HepG2 (cell line): Measurements from ENCODE around the gene ABAT.

Experiments used
- CBX5 ChIP-seq: sonication (generic); formaldehyde crosslinking; IDR thresholded peaks from 2 replicates; pipeline ENCODE4 v1.4.0; 2020; ENCODE audit warnings: missing genetic modification reagents, borderline replicate concordance
- CREB1 ChIP-seq, 2 experiments: fragments of 450-650 bp in 1 of 2; IDR thresholded peaks; 2 replicates each; pipeline ENCODE4 v1.6.1; 2016 to 2017; ENCODE audit warnings: control low read depth in 1 of 2, mild to moderate bottlenecking in 1 of 2, missing compliant biosample characterization in 1 of 2, missing genetic modification characterization in 1 of 2
- TCF7L2 ChIP-seq: IDR thresholded peaks from 2 replicates; pipeline ENCODE4 v1.6.1; 2011; ENCODE audit warnings: mild to moderate bottlenecking, low read depth, low read length, moderate library complexity
- ZBTB8A ChIP-seq: sonication (generic); formaldehyde crosslinking; IDR thresholded peaks from 2 replicates; pipeline ENCODE4 v1.4.0; 2020; ENCODE audit warnings: mild to moderate bottlenecking, low read depth, missing genetic modification reagents, borderline replicate concordance
- ZNF230 ChIP-seq: sonication (generic); formaldehyde crosslinking; IDR thresholded peaks from 2 replicates; pipeline ENCODE4 v1.4.0; 2020; ENCODE audit warnings: mild to moderate bottlenecking, missing genetic modification reagents
- TF ChIP-seq, protein P1 (sequence below): sonication (generic); formaldehyde crosslinking; IDR thresholded peaks from 2 replicates; pipeline ENCODE4 v1.8.1; 2023; ENCODE audit warnings: mild to moderate bottlenecking, inconsistent platforms, moderate library complexity, missing genetic modification reagents, borderline replicate concordance
- TF ChIP-seq, protein P2 (sequence below): sonication (generic); formaldehyde crosslinking; IDR thresholded peaks from 2 replicates; pipeline ENCODE4 v1.5.0; 2020; ENCODE audit warnings: mild to moderate bottlenecking, missing genetic modification reagents, moderate library complexity
- TF ChIP-seq, protein P3 (sequence below): sonication (generic); formaldehyde crosslinking; IDR thresholded peaks from 2 replicates; pipeline ENCODE4 v1.5.0; 2020; ENCODE audit warnings: missing genetic modification reagents, mild to moderate bottlenecking, borderline replicate concordance

DNA sequence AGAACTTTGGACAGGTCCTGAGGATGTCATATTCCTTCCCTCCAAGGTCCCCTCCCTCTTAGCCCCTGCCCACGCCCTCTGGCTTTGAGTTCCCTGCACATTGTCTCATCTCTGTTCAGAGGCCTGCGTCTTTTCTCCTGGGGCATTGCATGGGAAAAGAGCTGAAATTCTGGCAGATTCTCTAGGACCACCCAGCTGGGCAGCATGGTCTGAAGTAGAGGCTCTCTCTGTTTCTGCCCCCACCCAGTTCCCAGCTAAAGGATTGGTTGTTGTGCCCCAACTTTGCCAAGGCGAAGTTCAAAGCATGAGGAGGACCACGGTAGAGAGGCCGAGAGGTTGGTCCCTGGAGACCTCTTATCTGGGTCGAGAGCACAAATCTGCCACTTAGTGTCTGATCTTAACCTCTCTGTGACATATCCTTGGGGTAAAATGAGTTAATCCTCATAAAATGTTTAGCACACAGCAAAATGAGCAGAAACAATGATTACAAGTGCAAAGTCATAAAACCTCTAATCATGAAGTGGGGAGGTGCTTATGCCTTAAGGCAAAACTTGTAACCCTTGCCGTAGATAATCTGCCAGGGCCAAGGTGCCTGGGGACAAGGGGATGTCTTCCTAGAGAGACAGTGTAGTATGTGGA lies 2.4 kb downstream of the ABAT start:
- TF ChIP-seq CREB1 (IDR thresholded peaks at IDR 0.05): no peak
- no peak for TF ChIP-seq CREB1 (CRISPR knock-in tag; IDR thresholded peaks at IDR 0.05)
- TF ChIP-seq, protein P1, sequence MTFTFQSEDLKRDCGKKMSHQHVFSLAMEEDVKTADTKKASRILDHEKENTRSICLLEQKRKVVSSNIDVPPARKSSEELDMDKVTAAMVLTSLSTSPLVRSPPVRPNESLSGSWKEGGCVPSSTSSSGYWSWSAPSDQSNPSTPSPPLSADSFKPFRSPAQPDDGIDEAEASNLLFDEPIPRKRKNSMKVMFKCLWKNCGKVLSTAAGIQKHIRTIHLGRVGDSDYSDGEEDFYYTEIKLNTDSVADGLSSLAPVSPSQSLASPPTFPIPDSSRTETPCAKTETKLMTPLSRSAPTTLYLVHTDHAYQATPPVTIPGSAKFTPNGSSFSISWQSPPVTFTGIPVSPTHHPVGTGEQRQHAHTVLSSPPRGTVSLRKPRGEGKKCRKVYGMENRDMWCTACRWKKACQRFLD (CRISPR knock-in tag): no peak
- TF ChIP-seq ZNF230 (CRISPR knock-in tag): no peak
- TF ChIP-seq ZBTB8A (CRISPR knock-in tag): no peak
- TF ChIP-seq, protein P2, sequence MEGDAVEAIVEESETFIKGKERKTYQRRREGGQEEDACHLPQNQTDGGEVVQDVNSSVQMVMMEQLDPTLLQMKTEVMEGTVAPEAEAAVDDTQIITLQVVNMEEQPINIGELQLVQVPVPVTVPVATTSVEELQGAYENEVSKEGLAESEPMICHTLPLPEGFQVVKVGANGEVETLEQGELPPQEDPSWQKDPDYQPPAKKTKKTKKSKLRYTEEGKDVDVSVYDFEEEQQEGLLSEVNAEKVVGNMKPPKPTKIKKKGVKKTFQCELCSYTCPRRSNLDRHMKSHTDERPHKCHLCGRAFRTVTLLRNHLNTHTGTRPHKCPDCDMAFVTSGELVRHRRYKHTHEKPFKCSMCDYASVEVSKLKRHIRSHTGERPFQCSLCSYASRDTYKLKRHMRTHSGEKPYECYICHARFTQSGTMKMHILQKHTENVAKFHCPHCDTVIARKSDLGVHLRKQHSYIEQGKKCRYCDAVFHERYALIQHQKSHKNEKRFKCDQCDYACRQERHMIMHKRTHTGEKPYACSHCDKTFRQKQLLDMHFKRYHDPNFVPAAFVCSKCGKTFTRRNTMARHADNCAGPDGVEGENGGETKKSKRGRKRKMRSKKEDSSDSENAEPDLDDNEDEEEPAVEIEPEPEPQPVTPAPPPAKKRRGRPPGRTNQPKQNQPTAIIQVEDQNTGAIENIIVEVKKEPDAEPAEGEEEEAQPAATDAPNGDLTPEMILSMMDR (CRISPR knock-in tag): no peak
- no peak for TF ChIP-seq TCF7L2
- TF ChIP-seq, protein P3, sequence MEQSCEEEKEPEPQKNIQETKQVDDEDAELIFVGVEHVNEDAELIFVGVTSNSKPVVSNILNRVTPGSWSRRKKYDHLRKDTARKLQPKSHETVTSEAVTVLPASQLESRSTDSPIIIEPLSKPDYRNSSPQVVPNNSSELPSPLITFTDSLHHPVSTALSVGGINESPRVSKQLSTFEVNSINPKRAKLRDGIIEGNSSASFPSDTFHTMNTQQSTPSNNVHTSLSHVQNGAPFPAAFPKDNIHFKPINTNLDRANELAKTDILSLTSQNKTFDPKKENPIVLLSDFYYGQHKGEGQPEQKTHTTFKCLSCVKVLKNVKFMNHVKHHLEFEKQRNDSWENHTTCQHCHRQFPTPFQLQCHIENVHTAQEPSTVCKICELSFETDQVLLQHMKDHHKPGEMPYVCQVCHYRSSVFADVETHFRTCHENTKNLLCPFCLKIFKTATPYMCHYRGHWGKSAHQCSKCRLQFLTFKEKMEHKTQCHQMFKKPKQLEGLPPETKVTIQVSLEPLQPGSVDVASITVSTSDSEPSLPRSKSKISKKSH (CRISPR knock-in tag): no peak
- TF ChIP-seq CBX5 (CRISPR knock-in tag): no peak
